Vagina (tissue), 2 donors: ENCODE results near the gene ZNF580.

Source experiments
- POLR2A ChIP-seq, 2 donors: fragments of 450-650 bp; IDR thresholded peaks; one replicate each; pipeline ENCODE4 v1.6.1; 2017; ENCODE audit warnings: antibody characterized with exemption in 2 of 2, mild to moderate bottlenecking in 2 of 2, moderate library complexity in 2 of 2
- TF ChIP-seq, protein P1 (sequence below), 3 experiments: fragments of 450-650 bp in 2 of 3; fragments of 200-600 bp in 1 of 3; sonication (generic) in 1 of 3; IDR thresholded peaks; one replicate each; pipeline ENCODE4 v1.5.1; 2017 to 2019; ENCODE audit warnings: antibody characterized with exemption in 3 of 3, mild to moderate bottlenecking in 2 of 3, moderate library complexity in 2 of 3

DNA sequence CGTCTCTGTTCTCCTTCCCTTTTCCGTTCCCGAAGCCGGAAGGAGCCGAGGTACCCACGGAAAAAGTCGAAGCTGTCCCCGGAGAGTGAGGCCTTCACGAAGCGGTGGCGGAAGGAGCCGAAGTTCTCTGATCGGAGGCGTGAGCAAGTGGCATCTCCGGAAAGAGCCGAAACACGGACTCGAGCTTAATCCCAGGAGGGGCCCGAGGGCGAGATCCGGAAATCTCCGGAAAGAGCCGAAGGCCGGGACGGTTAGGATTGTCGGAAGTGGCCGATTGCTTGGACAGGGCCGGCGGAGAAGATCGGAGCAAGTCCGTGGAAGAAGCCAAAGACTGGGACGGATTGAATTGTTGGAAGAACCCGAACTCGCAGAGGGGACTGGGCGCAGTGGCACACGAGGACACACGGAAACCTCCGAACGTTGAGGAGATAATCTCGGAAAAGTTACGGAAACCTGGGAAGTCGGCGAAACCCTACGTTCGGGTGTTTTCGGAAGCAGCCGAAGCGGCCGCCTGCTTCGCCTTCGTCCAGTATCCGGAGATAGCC, 13.6 kb downstream of the ZNF580 start:
- no peak for TF ChIP-seq POLR2A (IDR thresholded peaks at IDR 0.05)
- TF ChIP-seq, protein P1, sequence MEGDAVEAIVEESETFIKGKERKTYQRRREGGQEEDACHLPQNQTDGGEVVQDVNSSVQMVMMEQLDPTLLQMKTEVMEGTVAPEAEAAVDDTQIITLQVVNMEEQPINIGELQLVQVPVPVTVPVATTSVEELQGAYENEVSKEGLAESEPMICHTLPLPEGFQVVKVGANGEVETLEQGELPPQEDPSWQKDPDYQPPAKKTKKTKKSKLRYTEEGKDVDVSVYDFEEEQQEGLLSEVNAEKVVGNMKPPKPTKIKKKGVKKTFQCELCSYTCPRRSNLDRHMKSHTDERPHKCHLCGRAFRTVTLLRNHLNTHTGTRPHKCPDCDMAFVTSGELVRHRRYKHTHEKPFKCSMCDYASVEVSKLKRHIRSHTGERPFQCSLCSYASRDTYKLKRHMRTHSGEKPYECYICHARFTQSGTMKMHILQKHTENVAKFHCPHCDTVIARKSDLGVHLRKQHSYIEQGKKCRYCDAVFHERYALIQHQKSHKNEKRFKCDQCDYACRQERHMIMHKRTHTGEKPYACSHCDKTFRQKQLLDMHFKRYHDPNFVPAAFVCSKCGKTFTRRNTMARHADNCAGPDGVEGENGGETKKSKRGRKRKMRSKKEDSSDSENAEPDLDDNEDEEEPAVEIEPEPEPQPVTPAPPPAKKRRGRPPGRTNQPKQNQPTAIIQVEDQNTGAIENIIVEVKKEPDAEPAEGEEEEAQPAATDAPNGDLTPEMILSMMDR (IDR thresholded peaks at IDR 0.05) = no peak
